Right ventricle myocardium inferior (tissue), 1 donor: ENCODE data around the gene GUCD1. TPM values are rescaled to one million over a fixed set of nuclear protein-coding genes. Genes with fewer than 3 reads are reported as not detected.

Source experiments
- ATAC-seq: fragments of 200-7000 bp; cut with Tn5 transposase; one replicate; pipeline ENCODE4 v1.9.1; 2020; ENCODE audit warnings: mild to moderate bottlenecking, moderate library complexity
- DNase-seq: peaks from one replicate; pipeline ENCODE4 v3.0.0; 2021; ENCODE audit errors: missing footprints
- intact Hi-C: fragments of 100-400 bp; cut with DNase I; formaldehyde crosslinking; loops from one replicate; pipeline ENCODE4 v1.11.0; 2022
- total RNA-seq: library from RNA; stranded (reverse); fragmentation: NEBNext Ultra II Directional; extraction: Animal tissue kit (Norgen Biotek cat#: 25700); gene quantifications from one replicate; pipeline ENCODE4 v1.2.1, GENCODE V29; 2021
- donor health status: DM: no; HTN: yes; CAD: no; lungs with severe emphysema.

The GUCD1 gene
- total RNA-seq, 1 donor from 2014 or later, result 266 TPM

- ATAC-seq, result no peak
- intact Hi-C loops, result no loop called here
- no peak for DNase-seq
Observed at GRCh38 chr22:24514241-24515026, 40.5 kb downstream of the GUCD1 start.

GRCh38 chr22:24513378-24514240, 41.3 kb downstream of the GUCD1 start:
- intact Hi-C loops, result no loop called here
- ATAC-seq (no peak), DNase-seq (no peak)

GRCh38 chr22:24512043-24512442, 42.9 kb downstream of the GUCD1 start:
- ATAC-seq (no peak), DNase-seq (no peak)
- intact Hi-C loops, result no loop called here

- ATAC-seq (peak; percentile 81), DNase-seq (no peak)
- intact Hi-C loops, result no loop called here
Observed at GRCh38 chr22:24510637-24511625, 44.0 kb downstream of the GUCD1 start.

- no peak for ATAC-seq
- DNase-seq, result no peak
- intact Hi-C loops, result no loop called here
Observed at GRCh38 chr22:24507716-24508115, 47.2 kb downstream of the GUCD1 start.

GRCh38 chr22:24506802-24507438, 48.0 kb downstream of the GUCD1 start:
- DNase-seq (no peak), ATAC-seq (no peak)
- intact Hi-C loops, result no loop called here

GRCh38 chr22:24504956-24505736, 49.8 kb downstream of the GUCD1 start:
- intact Hi-C loops, result loop anchor here (5.0 kb wide), 1 partner anchor 83 kb away; no protein-coding TSS in a partner anchor
- ATAC-seq, result no peak

GRCh38 chr22:24504540-24504939, 50.4 kb downstream of the GUCD1 start:
- intact Hi-C loops, result loop anchor here (5.0 kb wide), 1 partner anchor 82 kb away; no protein-coding TSS in a partner anchor
- no peak for ATAC-seq
- no peak for DNase-seq

More at GRCh38 chr22:24504956-24505736, 49.8 kb downstream of the GUCD1 start:
- DNase-seq, result no peak

- no peak for ATAC-seq
- intact Hi-C loops, result loop anchor here (1.0 to 5.0 kb wide), 2 partner anchors 82 to 179 kb away; no protein-coding TSS in a partner anchor
Observed at GRCh38 chr22:24503843-24504338, 51.0 kb downstream of the GUCD1 start.

GRCh38 chr22:24503137-24503842, 51.6 kb downstream of the GUCD1 start:
- DNase-seq, result no peak
- ATAC-seq, result peak; percentile 63
- intact Hi-C loops, result loop anchor here (1.0 to 5.0 kb wide), 2 partner anchors 81 to 178 kb away; no protein-coding TSS in a partner anchor

More at GRCh38 chr22:24503843-24504338, 51.0 kb downstream of the GUCD1 start:
- no peak for DNase-seq

- ATAC-seq (no peak), DNase-seq (no peak)
- intact Hi-C loops, result loop anchor here (5.0 kb wide), 1 partner anchor 80 kb away; no protein-coding TSS in a partner anchor
Observed at GRCh38 chr22:24502541-24502940, 52.4 kb downstream of the GUCD1 start.

GRCh38 chr22:24502034-24502433, 52.9 kb downstream of the GUCD1 start:
- no peak for DNase-seq
- ATAC-seq, result no peak
- intact Hi-C loops, result loop anchor here (5.0 kb wide), 1 partner anchor 80 kb away; no protein-coding TSS in a partner anchor

- intact Hi-C loops, result loop anchor here (5.0 kb wide), 1 partner anchor 79 kb away; no protein-coding TSS in a partner anchor
- ATAC-seq, result peak; percentile 42
- DNase-seq, result no peak
Observed at GRCh38 chr22:24501301-24502005, 53.5 kb downstream of the GUCD1 start.

GRCh38 chr22:24500277-24500820, 54.6 kb downstream of the GUCD1 start:
- intact Hi-C loops, result loop anchor here (5.0 kb wide), 1 partner anchor 78 kb away; no protein-coding TSS in a partner anchor
- ATAC-seq, result peak; percentile 64
- no peak for DNase-seq

GRCh38 chr22:24499706-24500276, 55.1 kb downstream of the GUCD1 start:
- intact Hi-C loops, result loop anchor here (5.0 kb wide), 2 partner anchors 77 to 227 kb away; partner anchors contain the start of gene SPECC1L
- ATAC-seq, result no peak
- no peak for DNase-seq
